ENCODE data around the gene NTM.
"Not testable (repeated sequence)": the region's sequence is repeated elsewhere in the genome, so short reads cannot be mapped to it uniquely, and the experiment has no call there.

NTM gene

GRCh38 chr11:132069593-132069992 lies 699.2 kb downstream of the NTM start:
- not testable (repeated sequence) for DNase-seq

DNA sequence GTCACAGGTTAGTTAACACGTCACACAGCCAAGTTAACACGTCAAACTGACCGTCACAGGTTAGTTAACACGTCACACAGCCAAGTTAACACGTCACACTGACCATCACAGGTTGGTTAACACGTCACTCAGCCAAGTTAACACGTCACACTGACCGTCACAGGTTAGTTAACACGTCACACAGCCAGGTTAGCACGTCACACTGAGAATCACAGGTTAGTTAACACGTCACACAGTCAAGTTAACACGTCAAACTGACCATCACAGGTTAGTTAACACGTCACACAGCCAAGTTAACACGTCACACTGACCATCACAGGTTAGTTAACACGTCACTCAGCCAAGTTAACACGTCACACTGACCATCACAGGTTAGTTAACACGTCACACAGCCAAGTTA lies 700.5 kb downstream of the NTM start:
- DNase-seq: not testable (repeated sequence)

GRCh38 chr11:132072044-132072857 lies 701.8 kb downstream of the NTM start:
- DNase-seq: no peak

GRCh38 chr11:132072858-132073211 lies 702.4 kb downstream of the NTM start:
- DNase-seq: no peak

GRCh38 chr11:132073787-132074186 lies 703.4 kb downstream of the NTM start:
- DNase-seq: no peak

DNA sequence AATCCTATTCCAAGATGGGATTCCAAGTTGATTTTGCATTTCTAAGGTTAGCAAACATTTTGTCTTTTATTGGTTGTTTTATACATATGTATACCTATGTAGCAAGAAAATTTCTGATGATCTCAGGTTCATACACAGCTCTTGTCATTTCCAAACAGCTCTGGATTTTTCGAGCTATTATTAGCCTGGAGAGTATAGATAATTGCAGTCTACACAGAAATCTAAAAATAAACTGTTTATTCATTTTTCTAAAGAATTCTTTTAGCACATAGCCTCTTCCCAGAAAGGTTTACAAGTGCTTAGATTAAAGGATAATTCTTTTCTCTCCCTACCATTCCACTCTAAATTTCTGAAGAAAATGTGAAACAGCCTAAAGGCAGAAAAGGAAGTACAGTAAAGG lies 705.0 kb downstream of the NTM start:
- no peak for DNase-seq

GRCh38 chr11:132077416-132077815 lies 707.0 kb downstream of the NTM start:
- no peak for DNase-seq

- no peak for DNase-seq
Observed at GRCh38 chr11:132078264-132079076, 708.1 kb downstream of the NTM start.

DNA sequence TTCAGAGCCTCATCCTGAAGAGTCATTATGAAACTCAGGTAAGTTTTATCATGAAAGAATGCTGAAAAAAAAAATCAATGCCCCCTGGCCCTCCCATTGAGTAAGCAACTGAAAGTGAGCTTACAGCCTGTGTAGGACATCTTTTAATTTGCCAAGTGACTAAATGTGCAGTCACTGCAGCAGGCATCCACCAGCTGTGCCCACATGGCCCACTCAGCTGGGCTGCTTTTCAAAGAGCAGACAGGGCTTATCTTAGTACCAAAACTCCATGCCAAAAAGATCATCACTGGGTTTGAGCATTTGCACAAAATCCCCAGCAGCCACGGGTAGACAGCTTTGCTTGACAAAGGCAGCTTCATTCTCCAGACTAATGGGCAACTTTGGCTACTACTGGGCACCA lies 709.7 kb downstream of the NTM start:
- no peak for DNase-seq

DNA sequence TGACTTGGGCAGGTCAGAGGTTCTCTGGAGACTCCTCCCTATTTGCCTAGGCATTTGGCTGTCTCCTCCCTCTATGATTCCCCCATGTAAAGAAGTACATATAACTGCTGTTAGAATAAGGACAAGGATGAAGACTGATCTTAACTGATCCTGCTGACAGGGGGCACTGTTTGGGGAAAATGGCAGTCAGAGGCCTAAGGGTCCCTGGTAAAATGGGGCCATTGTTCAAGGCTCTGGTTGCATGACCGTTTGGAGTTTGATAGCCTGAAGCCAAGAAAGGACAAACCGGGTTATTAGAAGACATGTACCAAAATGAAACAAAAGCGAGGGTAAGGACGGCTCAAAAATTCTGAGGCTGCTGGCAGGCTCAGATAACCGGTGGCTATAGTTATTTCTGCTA lies 712.2 kb downstream of the NTM start:
- no peak for DNase-seq

DNA sequence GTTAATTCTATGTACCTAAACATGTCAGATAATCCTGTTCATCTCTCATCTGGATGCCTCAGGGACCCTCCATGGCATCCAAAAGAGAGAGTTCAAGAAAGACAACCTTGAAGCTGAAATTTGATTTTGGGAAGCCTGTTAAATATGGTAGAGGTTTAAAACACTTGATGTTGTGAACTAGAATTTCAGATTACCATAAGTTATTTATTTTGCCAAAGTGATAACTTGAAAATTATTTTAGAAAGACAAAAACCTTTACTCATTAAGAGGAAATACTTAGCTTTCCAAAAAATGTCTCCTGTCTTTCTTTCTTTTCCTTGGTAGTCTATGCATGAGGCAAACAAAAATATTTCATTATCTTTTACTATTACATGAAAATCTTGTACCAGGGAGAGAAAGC lies 714.0 kb downstream of the NTM start:
- DNase-seq: no peak

- DNase-seq: no peak
Observed at GRCh38 chr11:132087148-132087547, 716.7 kb downstream of the NTM start.

DNA sequence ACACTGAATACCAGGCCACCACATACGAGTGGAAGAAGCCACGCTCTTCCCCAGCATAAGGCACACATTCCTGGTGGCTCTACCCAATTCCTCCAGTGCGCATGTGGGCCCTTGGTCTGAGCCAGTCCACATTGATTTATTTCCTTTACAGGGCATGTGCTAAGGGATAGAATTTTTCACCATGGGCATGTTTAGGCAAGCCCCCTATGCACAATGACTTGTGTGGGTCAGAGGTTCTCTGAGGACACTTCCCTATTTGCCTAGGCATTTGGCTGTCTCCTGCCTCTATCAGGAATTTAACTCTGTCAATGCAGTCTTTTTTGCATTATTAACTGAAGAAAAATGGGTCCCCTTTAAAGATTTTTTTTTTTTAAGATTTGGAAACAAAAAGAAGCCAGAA lies 718.1 kb downstream of the NTM start:
- no peak for DNase-seq

- DNase-seq: no peak
Observed at GRCh38 chr11:132093536-132094259, 723.3 kb downstream of the NTM start.

- DNase-seq: no peak
Observed at GRCh38 chr11:132094598-132094997, 724.2 kb downstream of the NTM start.

DNA sequence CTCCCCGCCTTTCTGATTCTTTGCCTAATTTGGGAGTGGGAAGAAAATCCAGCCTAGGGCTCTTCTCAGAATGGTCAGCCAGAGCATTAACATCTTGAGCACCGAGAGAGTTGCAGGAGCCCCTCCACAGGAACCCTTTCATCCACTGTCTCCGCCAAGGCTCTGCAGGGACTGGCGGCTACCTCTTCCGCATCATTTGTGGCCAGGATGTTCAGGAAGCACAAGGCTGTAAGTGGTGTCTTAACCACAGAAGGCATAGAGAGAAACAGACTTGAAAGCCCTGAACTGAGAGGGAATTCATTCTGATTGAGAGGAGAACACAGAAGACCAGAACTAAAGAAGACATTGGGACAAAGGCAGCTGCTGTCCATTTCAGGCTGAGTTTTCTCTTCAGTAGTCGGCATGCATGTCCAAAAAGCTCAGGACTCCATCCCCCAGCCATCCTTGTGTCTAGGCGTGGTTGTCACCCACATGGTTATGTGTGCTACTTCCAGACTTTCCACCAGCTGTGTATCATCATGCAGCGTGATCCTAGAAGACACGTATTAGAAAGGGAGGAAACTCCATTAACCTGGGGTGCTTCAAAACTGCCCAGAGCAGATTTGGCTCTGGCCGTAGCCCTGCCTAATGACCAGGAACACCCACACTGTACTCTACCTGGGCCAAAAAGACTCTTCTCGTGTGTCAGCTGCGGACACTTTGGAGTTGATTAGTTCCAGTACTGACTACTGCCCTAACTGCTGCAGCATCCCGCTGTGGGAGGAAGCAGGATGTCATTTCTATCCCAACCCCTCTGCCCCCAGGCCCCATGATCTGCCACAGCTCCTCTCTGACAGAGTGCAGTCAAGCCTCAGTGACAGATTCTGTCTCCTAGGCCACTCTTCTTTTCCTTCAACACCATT lies 725.1 kb downstream of the NTM start:
- DNase-seq: no peak

GRCh38 chr11:132096132-132096825 lies 725.9 kb downstream of the NTM start:
- DNase-seq: no peak

DNA sequence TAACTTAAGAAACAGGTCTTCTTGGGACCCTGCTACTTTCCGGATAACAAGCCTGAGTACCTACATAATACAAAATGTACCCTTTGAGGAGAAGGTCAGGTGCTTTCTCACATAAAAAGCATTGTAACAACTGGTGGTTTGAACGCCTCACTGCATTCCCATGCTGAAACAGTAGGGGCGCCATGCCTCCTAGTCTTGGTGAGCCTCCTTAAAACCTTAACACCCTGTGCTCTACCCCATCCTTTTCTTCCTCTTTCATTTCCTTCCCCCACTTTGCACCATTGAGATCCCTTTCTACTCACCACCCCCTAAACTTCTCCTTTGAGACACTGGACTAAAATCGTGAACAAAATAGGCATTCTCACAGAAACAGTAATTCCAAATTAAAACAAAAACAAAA lies 729.3 kb downstream of the NTM start:
- DNase-seq: no peak

DNA sequence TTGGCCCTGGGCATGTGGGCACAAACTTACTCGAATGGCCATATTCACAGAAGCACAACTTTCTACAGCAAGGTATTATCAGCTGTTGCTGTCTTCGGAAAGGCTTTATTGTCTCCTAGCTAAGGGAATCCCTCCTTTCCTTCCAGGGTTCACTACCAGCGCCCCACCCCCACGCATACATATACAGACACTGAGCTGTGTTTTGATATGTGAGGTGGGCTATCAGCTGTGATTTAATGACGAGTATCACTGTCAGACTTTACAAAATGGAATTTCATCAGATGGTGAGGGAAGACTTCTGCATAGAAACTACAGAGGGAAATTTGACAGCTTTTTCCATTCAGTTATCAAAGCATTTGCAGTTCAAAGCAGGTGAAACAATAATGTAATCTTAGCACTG lies 730.2 kb downstream of the NTM start:
- DNase-seq: no peak

- DNase-seq: no peak
Observed at GRCh38 chr11:132101881-132102280, 731.5 kb downstream of the NTM start.

GRCh38 chr11:132103021-132103420 lies 732.6 kb downstream of the NTM start:
- DNase-seq: no peak
